Activated CD8-positive, alpha-beta memory T cell treated with anti-CD3 and anti-CD28 coated beads for 1 hour (primary cell): Measurements from ENCODE around the gene PCIF1.
A peak's percentile ranks its signal among the peaks of the same experiment; 100 is the strongest.

Experiments used
- DNase-seq, 2 donors: peaks; one replicate each; pipeline ENCODE4 v3.0.0-alpha.2; 2020; ENCODE audit warnings: low read depth in 1 of 2; ENCODE audit errors: extremely low read depth in 1 of 2

The PCIF1 gene

GRCh38 chr20:45904583-45905504 lies 29.6 kb upstream of the PCIF1 start:
- DNase-seq = no peak

- DNase-seq = no peak
Observed at GRCh38 chr20:45905505-45906079, 28.9 kb upstream of the PCIF1 start.

- DNase-seq = no peak
Observed at GRCh38 chr20:45907219-45907948, 27.1 kb upstream of the PCIF1 start.

- DNase-seq = no peak
Observed at GRCh38 chr20:45908084-45908483, 26.4 kb upstream of the PCIF1 start.

GRCh38 chr20:45909336-45909808 lies 25.1 kb upstream of the PCIF1 start:
- DNase-seq = no peak

- no peak for DNase-seq
Observed at GRCh38 chr20:45909817-45910669, 24.4 kb upstream of the PCIF1 start.

- peak; percentile 63 to 81 for DNase-seq
Observed at GRCh38 chr20:45910670-45911485, 23.6 kb upstream of the PCIF1 start.

GRCh38 chr20:45911486-45912343 lies 22.8 kb upstream of the PCIF1 start, which contains the start of gene PLTP:
TSS of gene PLTP (minus strand) at chr20:45912155. CDS start at chr20:45911452, 703 bp downstream.
- no peak for DNase-seq

- DNase-seq = no peak
Observed at GRCh38 chr20:45912344-45912682, 22.2 kb upstream of the PCIF1 start.

- no peak for DNase-seq
Observed at GRCh38 chr20:45913116-45913515, 21.4 kb upstream of the PCIF1 start.

- DNase-seq = no peak
Observed at GRCh38 chr20:45917790-45918141, 16.7 kb upstream of the PCIF1 start.

- DNase-seq = no peak
Observed at GRCh38 chr20:45918182-45918737, 16.2 kb upstream of the PCIF1 start.

GRCh38 chr20:45918779-45919537 lies 15.5 kb upstream of the PCIF1 start:
- DNase-seq = no peak

GRCh38 chr20:45919542-45920399 lies 14.7 kb upstream of the PCIF1 start:
- no peak for DNase-seq

GRCh38 chr20:45920462-45921336 lies 13.8 kb upstream of the PCIF1 start:
- no peak for DNase-seq
